HG03460 (cell line): ENCODE measurements around the gene CDYL2.
"Not testable (repeated sequence)": the region's sequence is repeated elsewhere in the genome, so short reads cannot be mapped to it uniquely, and the experiment has no call there.

Experiments used
- ATAC-seq: cut with Tn5 transposase; IDR thresholded peaks from one replicate; pipeline ENCODE4 v1.9.1; 2021; ENCODE audit not compliant: unreplicated experiment

The CDYL2 gene

GRCh38 chr16:80751167-80751566, 53.2 kb downstream of the CDYL2 start:
- ATAC-seq: no peak

GRCh38 chr16:80746231-80746630, 58.2 kb downstream of the CDYL2 start:
- no peak for ATAC-seq

- no peak for ATAC-seq
Measured at GRCh38 chr16:80744856-80745255, 59.5 kb downstream of the CDYL2 start.

GRCh38 chr16:80743772-80744171, 60.6 kb downstream of the CDYL2 start:
- ATAC-seq: no peak

- no peak for ATAC-seq
Measured at GRCh38 chr16:80743273-80743672, 61.1 kb downstream of the CDYL2 start.

GRCh38 chr16:80742331-80742730, 62.1 kb downstream of the CDYL2 start:
- ATAC-seq: no peak

GRCh38 chr16:80741724-80742123, 62.7 kb downstream of the CDYL2 start:
- ATAC-seq: no peak

GRCh38 chr16:80739523-80739922, 64.9 kb downstream of the CDYL2 start:
- ATAC-seq: no peak

- no peak for ATAC-seq
Measured at GRCh38 chr16:80738521-80738920, 65.9 kb downstream of the CDYL2 start.

- ATAC-seq: no peak
Measured at GRCh38 chr16:80735846-80736245, 68.6 kb downstream of the CDYL2 start.

GRCh38 chr16:80733407-80733806, 71.0 kb downstream of the CDYL2 start:
- ATAC-seq: no peak

GRCh38 chr16:80731915-80732314, 72.5 kb downstream of the CDYL2 start:
- ATAC-seq: no peak

GRCh38 chr16:80727066-80727763, 77.2 kb downstream of the CDYL2 start:
- ATAC-seq: not testable (repeated sequence)

- no peak for ATAC-seq
Measured at GRCh38 chr16:80725566-80726162, 78.7 kb downstream of the CDYL2 start.

- ATAC-seq: no peak
Measured at GRCh38 chr16:80723981-80724380, 80.4 kb downstream of the CDYL2 start.

GRCh38 chr16:80723091-80723490, 81.3 kb downstream of the CDYL2 start:
- no peak for ATAC-seq

GRCh38 chr16:80720804-80721371, 83.5 kb downstream of the CDYL2 start:
- ATAC-seq: no peak

- ATAC-seq: no peak
Measured at GRCh38 chr16:80719573-80719972, 84.8 kb downstream of the CDYL2 start.

- no peak for ATAC-seq
Measured at GRCh38 chr16:80718480-80719220, 85.7 kb downstream of the CDYL2 start.

GRCh38 chr16:80717611-80718010, 86.8 kb downstream of the CDYL2 start:
- no peak for ATAC-seq

- no peak for ATAC-seq
Measured at GRCh38 chr16:80716564-80717139, 87.7 kb downstream of the CDYL2 start.
